GM18907 (cell line): Measurements from ENCODE around the gene METAP1.
"Not testable (repeated sequence)": the region's sequence is repeated elsewhere in the genome, so short reads cannot be mapped to it uniquely, and the experiment has no call there.

ENCODE experiments used
- ATAC-seq: cut with Tn5 transposase; IDR thresholded peaks from one replicate; pipeline ENCODE4 v1.9.1; 2021; ENCODE audit warnings: mild to moderate bottlenecking, moderate library complexity; ENCODE audit not compliant: unreplicated experiment

Gene METAP1

GRCh38 chr4:99054428-99054994 lies 59.0 kb downstream of the METAP1 start:
- ATAC-seq, result peak; percentile 79

GRCh38 chr4:99058228-99058627 lies 62.7 kb downstream of the METAP1 start:
- ATAC-seq, result no peak

- no peak for ATAC-seq
Observed at GRCh38 chr4:99059550-99059949, 64.0 kb downstream of the METAP1 start.

- no peak for ATAC-seq
Observed at GRCh38 chr4:99061048-99061700, 65.7 kb downstream of the METAP1 start.

- peak; percentile 45 for ATAC-seq
Observed at GRCh38 chr4:99062120-99062519, 66.6 kb downstream of the METAP1 start.

GRCh38 chr4:99065521-99065920 lies 70.0 kb downstream of the METAP1 start:
- not testable (repeated sequence) for ATAC-seq

- ATAC-seq, result no peak
Observed at GRCh38 chr4:99067617-99068016, 72.1 kb downstream of the METAP1 start.

- no peak for ATAC-seq
Observed at GRCh38 chr4:99071159-99071558, 75.6 kb downstream of the METAP1 start.

- no peak for ATAC-seq
Observed at GRCh38 chr4:99074816-99075215, 79.3 kb downstream of the METAP1 start.

- ATAC-seq, result no peak
Observed at GRCh38 chr4:99076292-99076976, 80.9 kb downstream of the METAP1 start.

- no peak for ATAC-seq
Observed at GRCh38 chr4:99077177-99077576, 81.7 kb downstream of the METAP1 start.

- ATAC-seq, result no peak
Observed at GRCh38 chr4:99078336-99078735, 82.8 kb downstream of the METAP1 start.

- no peak for ATAC-seq
Observed at GRCh38 chr4:99078931-99079624, 83.6 kb downstream of the METAP1 start.

- ATAC-seq, result no peak
Observed at GRCh38 chr4:99079625-99080295, 84.2 kb downstream of the METAP1 start.

GRCh38 chr4:99080869-99081268 lies 85.3 kb downstream of the METAP1 start:
- ATAC-seq, result not testable (repeated sequence)

GRCh38 chr4:99082192-99082591 lies 86.7 kb downstream of the METAP1 start:
- no peak for ATAC-seq

GRCh38 chr4:99084595-99084994 lies 89.1 kb downstream of the METAP1 start:
- no peak for ATAC-seq

- ATAC-seq, result peak; percentile 36
Observed at GRCh38 chr4:99088023-99088449, 92.5 kb downstream of the METAP1 start.

GRCh38 chr4:99088481-99089365 lies 93.2 kb downstream of the METAP1 start, which contains the start of gene ADH5:
Gene ADH5, minus strand, starts transcription at chr4:99088788. Its CDS starts 88 bp downstream, at chr4:99088700.
- ATAC-seq, result peak; percentile 93
